Renal pelvis (tissue), 4 donors: ENCODE measurements around the gene CARS2. TPM values are rescaled to one million over a fixed set of nuclear protein-coding genes. Genes with fewer than 3 reads are reported as not detected.
"Not testable (repeated sequence)": the region's sequence is repeated elsewhere in the genome, so short reads cannot be mapped to it uniquely, and the experiment has no call there.

ENCODE experiments used
- DNase-seq: peaks from one replicate; pipeline ENCODE4 v3.0.0-alpha.2; 2013
- polyA plus RNA-seq, 3 donors: library from polyadenylated mRNA; unstranded; fragments of 120-200 nt; gene quantifications; one replicate each; pipeline ENCODE4 v1.2.1, GENCODE V29; 2013; ENCODE audit not compliant: insufficient read length in 3 of 3

CARS2 gene
- polyA plus RNA-seq, 3 donors, result 66.5 to 82.2 (median 74.7) TPM

- no peak for DNase-seq
Measured at GRCh38 chr13:110625771-110626321, 80.1 kb downstream of the CARS2 start.

- no peak for DNase-seq
Measured at GRCh38 chr13:110624766-110625756, 80.9 kb downstream of the CARS2 start.

- DNase-seq, result no peak
Measured at GRCh38 chr13:110620596-110620995, 85.3 kb downstream of the CARS2 start.

- DNase-seq, result no peak
Measured at GRCh38 chr13:110618780-110619179, 87.1 kb downstream of the CARS2 start.

GRCh38 chr13:110618167-110618566 lies 87.7 kb downstream of the CARS2 start:
- no peak for DNase-seq

- no peak for DNase-seq
Measured at GRCh38 chr13:110617321-110618072, 88.4 kb downstream of the CARS2 start.

GRCh38 chr13:110616103-110617101 lies 89.5 kb downstream of the CARS2 start:
- no peak for DNase-seq

GRCh38 chr13:110615322-110616102 lies 90.4 kb downstream of the CARS2 start, which contains the start of gene NAXD:
Gene NAXD (plus strand): TSS chr13:110615545. CDS start chr13:110615602, 57 bp downstream.
- DNase-seq, result peak; percentile 91

- no peak for DNase-seq
Measured at GRCh38 chr13:110615005-110615321, 91.0 kb downstream of the CARS2 start.

GRCh38 chr13:110610955-110611595 lies 94.8 kb downstream of the CARS2 start:
- DNase-seq, result no peak

- no peak for DNase-seq
Measured at GRCh38 chr13:110607675-110608224, 98.2 kb downstream of the CARS2 start.

- not testable (repeated sequence) for DNase-seq
Measured at GRCh38 chr13:110606281-110606680, 99.6 kb downstream of the CARS2 start.

GRCh38 chr13:110605132-110605531 lies 100.8 kb downstream of the CARS2 start:
- no peak for DNase-seq

GRCh38 chr13:110600980-110601379 lies 104.9 kb downstream of the CARS2 start:
- no peak for DNase-seq

- no peak for DNase-seq
Measured at GRCh38 chr13:110600261-110600819, 105.6 kb downstream of the CARS2 start.

- DNase-seq, result no peak
Measured at GRCh38 chr13:110597041-110597689, 108.8 kb downstream of the CARS2 start.

GRCh38 chr13:110593430-110594130 lies 112.3 kb downstream of the CARS2 start:
- DNase-seq, result peak; percentile 63

- no peak for DNase-seq
Measured at GRCh38 chr13:110592665-110593064, 113.3 kb downstream of the CARS2 start.
